A673 (cell line): ENCODE results near the gene WDR18.

Experiments
- EZH2 ChIP-seq: fragments of 200-600 bp; sonication (generic); IDR thresholded peaks from 2 replicates; pipeline ENCODE4 v1.6.1; 2017; ENCODE audit warnings: borderline replicate concordance, low read depth, mild to moderate bottlenecking, mixed read lengths, antibody characterized with exemption, low read length; ENCODE audit not compliant: poor library complexity, severe bottlenecking
- TF ChIP-seq, protein P1 (sequence below): fragments of 300-800, 200-600 bp; sonication (generic); conservative IDR thresholded peaks from 2 replicates; pipeline ENCODE4 v1.5.1; 2017; ENCODE audit warnings: low read depth, mild to moderate bottlenecking, antibody characterized with exemption, low read length, moderate library complexity, mixed read lengths

DNA sequence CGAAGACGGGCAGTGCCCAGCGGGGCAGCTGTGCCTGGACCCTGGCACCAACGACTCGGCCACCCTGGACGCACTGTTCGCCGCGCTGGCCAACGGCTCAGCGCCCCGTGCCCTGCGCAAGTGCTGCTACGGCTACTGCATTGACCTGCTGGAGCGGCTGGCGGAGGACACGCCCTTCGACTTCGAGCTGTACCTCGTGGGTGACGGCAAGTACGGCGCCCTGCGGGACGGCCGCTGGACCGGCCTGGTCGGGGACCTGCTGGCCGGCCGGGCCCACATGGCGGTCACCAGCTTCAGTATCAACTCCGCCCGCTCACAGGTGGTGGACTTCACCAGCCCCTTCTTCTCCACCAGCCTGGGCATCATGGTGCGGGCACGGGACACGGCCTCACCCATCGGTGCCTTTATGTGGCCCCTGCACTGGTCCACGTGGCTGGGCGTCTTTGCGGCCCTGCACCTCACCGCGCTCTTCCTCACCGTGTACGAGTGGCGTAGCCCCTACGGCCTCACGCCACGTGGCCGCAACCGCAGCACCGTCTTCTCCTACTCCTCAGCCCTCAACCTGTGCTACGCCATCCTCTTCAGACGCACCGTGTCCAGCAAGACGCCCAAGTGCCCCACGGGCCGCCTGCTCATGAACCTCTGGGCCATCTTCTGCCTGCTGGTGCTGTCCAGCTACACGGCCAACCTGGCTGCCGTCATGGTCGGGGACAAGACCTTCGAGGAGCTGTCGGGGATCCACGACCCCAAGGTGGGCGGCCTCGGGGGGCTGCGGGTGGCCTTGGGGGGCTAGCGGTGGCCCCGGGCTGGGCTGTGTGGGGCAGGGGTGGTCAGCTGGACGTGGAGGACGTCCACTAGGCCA, 20.9 kb downstream of the WDR18 start:
- TF ChIP-seq, protein P1, sequence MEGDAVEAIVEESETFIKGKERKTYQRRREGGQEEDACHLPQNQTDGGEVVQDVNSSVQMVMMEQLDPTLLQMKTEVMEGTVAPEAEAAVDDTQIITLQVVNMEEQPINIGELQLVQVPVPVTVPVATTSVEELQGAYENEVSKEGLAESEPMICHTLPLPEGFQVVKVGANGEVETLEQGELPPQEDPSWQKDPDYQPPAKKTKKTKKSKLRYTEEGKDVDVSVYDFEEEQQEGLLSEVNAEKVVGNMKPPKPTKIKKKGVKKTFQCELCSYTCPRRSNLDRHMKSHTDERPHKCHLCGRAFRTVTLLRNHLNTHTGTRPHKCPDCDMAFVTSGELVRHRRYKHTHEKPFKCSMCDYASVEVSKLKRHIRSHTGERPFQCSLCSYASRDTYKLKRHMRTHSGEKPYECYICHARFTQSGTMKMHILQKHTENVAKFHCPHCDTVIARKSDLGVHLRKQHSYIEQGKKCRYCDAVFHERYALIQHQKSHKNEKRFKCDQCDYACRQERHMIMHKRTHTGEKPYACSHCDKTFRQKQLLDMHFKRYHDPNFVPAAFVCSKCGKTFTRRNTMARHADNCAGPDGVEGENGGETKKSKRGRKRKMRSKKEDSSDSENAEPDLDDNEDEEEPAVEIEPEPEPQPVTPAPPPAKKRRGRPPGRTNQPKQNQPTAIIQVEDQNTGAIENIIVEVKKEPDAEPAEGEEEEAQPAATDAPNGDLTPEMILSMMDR: no peak
- TF ChIP-seq EZH2: no peak
